GM12878 (cell line): ENCODE results near the gene SPRED3. TPM values are rescaled to one million over a fixed set of nuclear protein-coding genes. Genes with fewer than 3 reads are reported as not detected.

Source experiments
- ATAC-seq: fragments of 200-7000 bp; cut with Tn5 transposase; 3 replicates; pipeline ENCODE4 v1.9.1; 2020; ENCODE audit warnings: mild to moderate bottlenecking, moderate library complexity
- BruUV-seq: library from RNA; stranded (reverse); fragments of 400-500 nt; replicated peaks from 2 replicates; lab custom pipeline; 2021; lab: Mats Ljungman, UMichigan
- CTCF ChIA-PET: fragments of 300-600 bp; sonication (Branson Sonifier 250); formaldehyde crosslinking; extraction: SDS; loops from one replicate; lab custom pipeline; 2021; ENCODE audit warnings: inconsistent platforms; lab: Yijun Ruan, JAX
- POLR2A ChIA-PET: fragments of 350-600 bp; formaldehyde crosslinking; extraction: SDS; loops from one replicate; lab custom pipeline; 2021; ENCODE audit warnings: inconsistent platforms; lab: Charles Lee
- RAD21 ChIA-PET: fragments of 300-600 bp; sonication (Branson Sonifier 250); formaldehyde crosslinking; loops from one replicate; lab custom pipeline; 2023; ENCODE audit warnings: antibody characterized with exemption; ENCODE audit not compliant: unreplicated experiment; lab: Charles Lee
- SMC1A ChIA-PET: fragments of 300-600 bp; sonication (Branson Sonifier 250); formaldehyde crosslinking; loops from one replicate; lab custom pipeline; 2023; ENCODE audit not compliant: unreplicated experiment, uncharacterized antibody; lab: Charles Lee
- DNase-seq: peaks from one replicate; pipeline ENCODE4 v3.0.0-alpha.2; 2011; ENCODE audit warnings: low read depth, low spot score
- FAIRE-seq: peaks from 3 replicates; lab custom pipeline; 2011; peaks lifted over from hg19 to GRCh38; lab: Jason Lieb, UNC
- H2AFZ ChIP-seq: 2 replicates; pipeline ENCODE4 v1.6.0; 2011; ENCODE audit warnings: low read depth, low read length, control low read depth; ENCODE audit not compliant: control insufficient read depth
- H3K27ac ChIP-seq: 2 replicates; pipeline ENCODE4 v1.5.1; 2011; ENCODE audit warnings: control low read depth; ENCODE audit not compliant: control insufficient read depth, insufficient read depth
- H3K27me3 ChIP-seq, 2 experiments: replicated peaks in 1 of 2; 2 replicates each; pipeline versions ENCODE4 v1.6.0 to v1.6.1; 2011; ENCODE audit warnings: low read length in 1 of 2; ENCODE audit not compliant: control insufficient read depth in 2 of 2, insufficient read depth in 2 of 2
- H3K36me3 ChIP-seq, 2 experiments: 2 replicates each; pipeline ENCODE4 v1.5.1; 2011; ENCODE audit warnings: low read length in 1 of 2; ENCODE audit not compliant: control insufficient read depth in 2 of 2, insufficient read depth in 2 of 2
- H3K4me1 ChIP-seq: 2 replicates; pipeline ENCODE4 v1.6.1; 2011; ENCODE audit warnings: mild to moderate bottlenecking, low read length, moderate library complexity, mixed read lengths; ENCODE audit not compliant: control insufficient read depth, insufficient read depth
- H3K4me2 ChIP-seq: 2 replicates; pipeline ENCODE4 v1.6.0; 2011; ENCODE audit warnings: control low read depth; ENCODE audit not compliant: control insufficient read depth, insufficient read depth
- H3K4me3 ChIP-seq: fragments of 200-600 bp; sonication (generic); 2 replicates; pipeline ENCODE4 v1.5.1; 2016
- H3K79me2 ChIP-seq: 2 replicates; pipeline ENCODE4 v1.6.0; 2011; ENCODE audit warnings: low read length; ENCODE audit not compliant: control insufficient read depth, insufficient read depth
- H3K9ac ChIP-seq: 2 replicates; pipeline ENCODE4 v1.8.0; 2011; ENCODE audit warnings: low read length, control low read depth, mixed read lengths; ENCODE audit not compliant: control insufficient read depth, insufficient read depth
- H3K9me3 ChIP-seq: replicated peaks from 3 replicates; pipeline ENCODE4 v1.5.1; 2011; ENCODE audit warnings: mild to moderate bottlenecking, low read length; ENCODE audit not compliant: control insufficient read depth, insufficient read depth
- H4K20me1 ChIP-seq: 2 replicates; pipeline ENCODE4 v1.6.0; 2011; ENCODE audit not compliant: control insufficient read depth, insufficient read depth
- CBX5 ChIP-seq: sonication (generic); IDR thresholded peaks from 2 replicates; pipeline ENCODE4 v1.6.1; 2016; ENCODE audit warnings: low read depth, moderate library complexity, mild to moderate bottlenecking, inconsistent platforms
- EED ChIP-seq: sonication (generic); IDR thresholded peaks from 2 replicates; pipeline ENCODE4 v1.6.1; 2016; ENCODE audit warnings: antibody characterized with exemption, low read depth
- ESRRA ChIP-seq: IDR thresholded peaks from 2 replicates; pipeline ENCODE4 v1.6.1; 2012; ENCODE audit warnings: mild to moderate bottlenecking, low read length, improper control_type of control experiment
- GABPA ChIP-seq: IDR thresholded peaks from 2 replicates; pipeline ENCODE4 v1.6.1; 2014; ENCODE audit warnings: antibody characterized with exemption, low read depth, mild to moderate bottlenecking, inconsistent platforms
- IKZF2 ChIP-seq, 2 experiments: fragments of 450-650 bp; IDR thresholded peaks; 2 replicates each; pipeline ENCODE4 v1.6.1; 2017; ENCODE audit warnings: mild to moderate bottlenecking in 2 of 2, moderate library complexity in 2 of 2
- KAT2A ChIP-seq: conservative IDR thresholded peaks from 2 replicates; pipeline ENCODE4 v1.6.1; 2011; ENCODE audit warnings: low read depth, low read length; ENCODE audit not compliant: control insufficient read depth
- MLLT1 ChIP-seq: fragments of 450-650 bp; IDR thresholded peaks from 2 replicates; pipeline ENCODE4 v1.6.1; 2016; ENCODE audit warnings: mild to moderate bottlenecking
- NFYA ChIP-seq: IDR thresholded peaks from 2 replicates; pipeline ENCODE4 v1.6.1; 2011; ENCODE audit warnings: low read depth, mild to moderate bottlenecking, low read length, improper control_type of control experiment, borderline replicate concordance
- PBX3 ChIP-seq: IDR thresholded peaks from 2 replicates; pipeline ENCODE4 v1.6.1; 2011; ENCODE audit warnings: mild to moderate bottlenecking, low read depth, low read length, moderate library complexity; ENCODE audit not compliant: insufficient replicate concordance
- RCOR1 ChIP-seq: conservative IDR thresholded peaks from 2 replicates; pipeline ENCODE4 v1.6.1; 2012; ENCODE audit warnings: low read depth, low read length, improper control_type of control experiment
- SMARCA5 ChIP-seq: fragments of 450-650 bp; IDR thresholded peaks from 2 replicates; pipeline ENCODE4 v1.6.1; 2017; ENCODE audit warnings: mild to moderate bottlenecking
- TCF3 ChIP-seq: IDR thresholded peaks from 2 replicates; pipeline ENCODE4 v1.6.1; 2012; ENCODE audit warnings: low read depth, mild to moderate bottlenecking, low read length, borderline replicate concordance; ENCODE audit not compliant: insufficient read depth
- ZZZ3 ChIP-seq: IDR thresholded peaks from 2 replicates; pipeline ENCODE4 v1.6.1; 2011; ENCODE audit warnings: low read depth; ENCODE audit not compliant: control insufficient read depth, insufficient read length
- WGBS: methylation state at CpG from one replicate; pipeline ENCODE4 v1.1.6; 2016; ENCODE audit warnings: low lambda C conversion rate; ENCODE audit not compliant: insufficient replicate concordance, insufficient coverage; ENCODE audit errors: missing lambda C conversion rate; 5-methylcytosine and 5-hydroxymethylcytosine counted together
- in situ Hi-C: fragments of 300-500 bp; cut with MboI; formaldehyde crosslinking; loops from 9 replicates; pipeline ENCODE4 v1.14.3; 2018; ENCODE audit warnings: mixed read lengths
- intact Hi-C: fragments of 100-400 bp; cut with micrococcal nuclease; formaldehyde crosslinking; loops from one replicate; pipeline ENCODE4 v1.14.2; 2022; ENCODE audit not compliant: unreplicated experiment
- polyA plus RNA-seq, 11 experiments: library from polyadenylated mRNA; depleted of rRNA in 4 of 11; unstranded in 6 of 11; stranded (reverse) in 5 of 11; fragments of >200 nt; fragmentation: Nextera tagmentation in 4 of 11; fragmentation: Illumina TruSeq in 1 of 11; extraction: Ambion mirVana in 4 of 11; extraction: Trizol in 1 of 11; gene quantifications; 1 replicate in 1 of 11; 2 replicates in 10 of 11; pipeline versions ENCODE4 v1.2.1 to v1.2.3, GENCODE V29; 2011 to 2016; ENCODE audit warnings: inconsistent platforms in 2 of 11, missing spikeins in 2 of 11, low read depth in 1 of 11
- total RNA-seq, 4 experiments: library from RNA; depleted of rRNA in 3 of 4; stranded (reverse); fragments of >200 nt in 3 of 4; fragmentation: Illumina TruSeq in 1 of 4; extraction: Trizol in 1 of 4; gene quantifications; 2 replicates each; pipeline versions ENCODE4 v1.2.1 to v1.2.3, GENCODE V29; 2013 to 2021

Gene SPRED3
- total and polyA plus RNA-seq, 10 of the 15 experiments (the other 5 are each of a cell fraction or from before 2014, with no cell fraction given), result 0.09 to 1.5 (median 0.31) TPM; not detected in 2

GRCh38 chr19:38370299-38370698 lies 18.2 kb upstream of the SPRED3 start:
- FAIRE-seq (no peak), DNase-seq (no peak), ATAC-seq (no peak)
- intact Hi-C loops, result no loop called here
- POLR2A ChIA-PET, result no interaction called here
- BruUV-seq, result no TSS peak
- Histone ChIP-seq H3K4me3 (no peak overlapping the region), H3K27ac (no peak overlapping the region), H3K4me2 (no peak overlapping the region), H3K36me3 (no peaks in the 10 kb centered on the region), H4K20me1 (no peaks in the 10 kb centered on the region), H2AFZ (no peak overlapping the region), H3K4me1 (no peaks in the 10 kb centered on the region; the same call in 1 of the 2 replicates), H3K9me3 (no peaks in the 10 kb centered on the region), H3K27me3 (peaks cover 0 to 2% of the 10 kb centered on the region in 2 experiments; a peak in 1 of 4 replicates), H3K79me2 (peaks cover 7% of the 10 kb centered on the region), H3K9ac (no peak overlapping the region)
- SMC1A ChIA-PET, result no interaction called here
- in situ Hi-C loops, result loop anchor here (5.0 kb wide), 1 partner anchor 33 kb away; the partner anchor contains the start of gene CATSPERG
- 23% methylated on average over 12 of the region's 12 CpGs for WGBS
- RAD21 ChIA-PET, result no interaction called here
- CTCF ChIA-PET, result no interaction called here
- TF ChIP-seq KAT2A (no peak), IKZF2 (IDR thresholded peaks at IDR 0.05) (no peak), MLLT1 (no peak), EED (no peak), GABPA (no peak), ZZZ3 (no peak), PBX3 (no peak), NFYA (no peak), RCOR1 (no peak), CBX5 (no peak), SMARCA5 (no peak), ESRRA (no peak), TCF3 (no peak)
- TF ChIP-seq, all 136 proteins: peak for 0
